GM12892 (cell line): Measurements from ENCODE around the gene ADARB2.

Experiments used
- POLR2A ChIP-seq: IDR thresholded peaks from 2 replicates; pipeline ENCODE4 v1.6.1; 2011; ENCODE audit warnings: low read depth, low read length, control low read depth
- POLR2AphosphoS5 ChIP-seq: IDR thresholded peaks from 2 replicates; pipeline ENCODE4 v1.6.1; 2011; ENCODE audit warnings: low read depth, low read length, control low read depth
- TAF1 ChIP-seq: IDR thresholded peaks from 2 replicates; pipeline ENCODE4 v1.6.1; 2011; ENCODE audit warnings: low read depth, mild to moderate bottlenecking, control low read depth, low read length, borderline replicate concordance

- TF ChIP-seq POLR2AphosphoS5: no peak
- no peak for TF ChIP-seq POLR2A
- no peak for TF ChIP-seq TAF1
Measured at GRCh38 chr10:1127629-1128028, 609.7 kb downstream of the ADARB2 start.
